GM18526 (cell line): ENCODE data around the gene CGNL1.

ENCODE experiments used
- POLR2A ChIP-seq: IDR thresholded peaks from 3 replicates; pipeline ENCODE4 v1.6.1; 2011; ENCODE audit not compliant: insufficient read length; ENCODE audit errors: extremely low read depth

Gene CGNL1

GRCh38 chr15:57522148-57522547 lies 145.8 kb downstream of the CGNL1 start:
- no peak for TF ChIP-seq POLR2A

DNA sequence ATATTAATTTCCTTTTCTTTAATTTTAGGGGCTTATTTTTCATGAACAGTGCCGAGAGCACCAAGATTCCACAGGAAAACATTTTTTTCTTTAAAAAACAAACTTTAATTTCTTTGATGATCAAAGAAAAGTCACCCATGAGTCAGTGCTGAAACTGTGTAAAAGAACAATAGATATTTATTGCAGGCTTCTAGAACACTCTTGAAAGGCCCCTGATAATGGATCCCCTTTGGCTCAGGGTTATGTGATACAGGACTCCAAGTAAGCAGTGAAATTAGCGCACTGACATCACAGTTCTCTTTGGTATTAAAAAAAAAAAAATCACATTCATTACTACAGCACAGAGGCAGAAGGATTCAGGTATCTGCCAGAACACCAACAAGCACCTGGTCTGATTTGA lies 149.3 kb downstream of the CGNL1 start:
- no peak for TF ChIP-seq POLR2A

- TF ChIP-seq POLR2A = no peak
These were observed 149.8 kb downstream of the CGNL1 start for GRCh38 chr15:57526076-57526475.

- no peak for TF ChIP-seq POLR2A
These were observed 150.3 kb downstream of the CGNL1 start for GRCh38 chr15:57526615-57527014.

DNA sequence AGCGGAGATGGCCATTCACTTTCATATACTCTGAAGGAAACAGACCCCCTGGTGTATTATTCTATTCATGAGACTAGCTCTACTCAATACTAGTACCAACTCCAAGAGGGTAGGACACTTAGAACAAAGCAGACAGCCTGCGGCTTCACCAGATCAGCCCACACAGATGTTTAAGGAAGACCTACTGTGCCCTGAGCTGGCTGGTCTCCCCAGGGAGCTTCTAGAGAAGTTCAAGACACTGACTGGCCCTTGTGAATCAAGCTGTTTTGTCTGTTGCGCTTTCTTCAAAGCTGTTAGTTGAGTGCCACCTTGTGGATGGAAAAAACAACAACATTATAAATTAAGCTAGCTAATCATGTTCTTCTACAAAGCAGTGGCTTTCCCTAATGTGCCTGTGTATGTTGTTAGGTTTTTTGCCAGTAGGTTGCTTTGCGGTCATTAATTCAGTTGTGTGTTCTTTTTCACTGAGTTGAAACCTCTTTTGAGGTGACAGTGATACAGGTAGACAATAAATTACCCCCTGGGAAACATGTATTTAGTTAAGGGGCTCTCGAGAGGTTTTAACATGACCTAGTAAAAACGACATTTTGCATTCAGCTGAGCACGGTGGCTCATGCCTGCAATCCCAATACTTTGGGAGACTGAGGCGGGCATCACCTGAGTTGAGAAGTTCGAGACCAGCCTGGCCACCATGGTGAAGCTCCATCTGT lies 151.2 kb downstream of the CGNL1 start:
- TF ChIP-seq POLR2A = no peak

- TF ChIP-seq POLR2A = no peak
These were observed 152.7 kb downstream of the CGNL1 start for GRCh38 chr15:57528940-57529565.

DNA sequence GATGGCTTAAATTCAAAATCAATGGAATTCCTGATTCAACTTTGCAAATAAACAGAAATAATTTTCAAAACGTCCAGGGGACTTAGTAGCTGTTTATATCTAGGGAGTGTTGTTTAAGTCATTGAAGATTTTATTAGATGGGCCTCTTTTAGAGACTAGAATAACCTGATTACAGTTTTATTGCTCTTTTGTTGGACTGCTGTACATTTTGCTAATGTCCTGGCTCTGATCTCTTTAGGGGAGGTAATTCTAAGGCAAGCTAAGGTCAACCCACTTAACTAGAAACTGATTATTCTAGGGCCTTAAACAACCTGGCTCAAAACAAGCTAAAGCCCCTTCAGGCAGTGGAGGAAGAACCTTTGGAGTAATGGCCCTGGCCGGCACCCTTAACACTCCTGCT lies 153.4 kb downstream of the CGNL1 start:
- TF ChIP-seq POLR2A = no peak

- no peak for TF ChIP-seq POLR2A
These were observed 156.6 kb downstream of the CGNL1 start for GRCh38 chr15:57532731-57533447.

GRCh38 chr15:57533448-57533799 lies 157.1 kb downstream of the CGNL1 start:
- TF ChIP-seq POLR2A = no peak

- TF ChIP-seq POLR2A = no peak
These were observed 158.0 kb downstream of the CGNL1 start for GRCh38 chr15:57534281-57534680.

DNA sequence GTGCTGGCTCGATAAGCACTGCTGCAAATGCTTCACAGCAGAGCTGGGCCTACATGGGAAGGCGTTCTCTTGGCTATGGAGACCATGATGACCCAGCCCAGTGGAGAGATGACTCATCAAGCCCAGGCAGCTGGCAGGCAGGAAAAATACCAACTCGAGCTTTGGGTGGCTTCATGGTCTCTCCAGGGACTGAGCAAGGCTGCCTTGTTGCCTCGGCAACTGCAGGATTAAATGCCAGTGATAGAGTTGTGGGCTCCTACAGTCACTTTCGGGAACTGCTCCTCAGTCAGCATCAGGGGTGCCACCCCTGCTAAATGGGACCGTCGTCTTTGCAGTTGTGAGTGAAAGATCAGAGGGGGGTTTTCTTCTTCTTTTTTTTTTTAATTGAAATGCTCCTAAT lies 160.8 kb downstream of the CGNL1 start:
- TF ChIP-seq POLR2A = no peak

DNA sequence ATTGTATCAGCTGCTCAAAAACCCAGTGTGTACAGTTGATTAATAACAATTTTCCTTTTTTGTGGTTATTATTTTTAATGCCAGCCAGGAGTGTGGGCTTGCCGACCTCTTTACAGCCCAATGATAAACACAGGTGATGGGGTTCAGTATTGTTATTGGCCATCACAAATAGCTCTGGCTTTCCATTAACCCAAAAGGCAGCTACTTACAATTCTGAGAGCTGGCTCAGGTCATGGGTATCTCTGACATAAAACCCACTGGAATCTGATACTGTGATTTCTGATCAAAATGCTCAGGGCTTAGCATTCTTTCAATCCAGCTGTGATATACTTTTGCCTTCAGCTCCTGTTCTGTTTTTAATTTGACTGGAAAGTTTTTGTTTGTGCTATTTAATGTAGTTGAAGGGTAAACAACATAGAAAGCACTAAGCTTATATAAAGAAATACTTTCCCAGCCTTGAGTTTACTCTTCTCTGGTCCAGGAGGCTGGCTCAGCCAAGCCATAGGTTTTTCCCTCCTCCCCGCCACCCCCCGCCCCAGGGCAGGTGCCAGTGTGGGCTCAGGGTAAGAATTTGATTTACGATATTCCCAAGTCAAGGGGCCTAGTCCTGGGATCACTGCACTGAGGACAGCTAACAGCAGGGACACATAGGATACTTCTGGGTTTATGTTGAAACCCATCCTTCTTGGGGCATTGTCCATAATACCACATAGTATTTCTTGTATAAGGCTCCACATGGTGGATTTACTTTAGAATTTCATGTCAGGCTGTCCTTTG lies 161.4 kb downstream of the CGNL1 start:
- no peak for TF ChIP-seq POLR2A

DNA sequence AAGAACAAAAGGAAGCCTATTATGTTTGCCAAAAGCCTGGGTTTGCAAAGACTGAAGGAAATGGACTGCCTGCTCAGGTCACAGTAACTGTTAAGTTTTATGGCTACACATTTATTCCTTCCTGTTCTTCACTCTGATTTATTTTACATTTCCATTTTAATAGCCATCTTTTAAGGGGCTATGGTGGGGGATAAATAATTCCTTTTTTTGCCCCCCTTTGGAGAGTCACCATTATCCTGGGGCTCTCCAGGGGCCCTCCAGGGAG lies 161.9 kb downstream of the CGNL1 start:
- TF ChIP-seq POLR2A = no peak

GRCh38 chr15:57538821-57539220 lies 162.5 kb downstream of the CGNL1 start:
- no peak for TF ChIP-seq POLR2A

- TF ChIP-seq POLR2A = no peak
These were observed 163.9 kb downstream of the CGNL1 start for GRCh38 chr15:57540211-57540610.

- no peak for TF ChIP-seq POLR2A
These were observed 164.4 kb downstream of the CGNL1 start for GRCh38 chr15:57540736-57541135.
